ENCODE measurements around the gene ZC2HC1B.

Gene ZC2HC1B

DNA sequence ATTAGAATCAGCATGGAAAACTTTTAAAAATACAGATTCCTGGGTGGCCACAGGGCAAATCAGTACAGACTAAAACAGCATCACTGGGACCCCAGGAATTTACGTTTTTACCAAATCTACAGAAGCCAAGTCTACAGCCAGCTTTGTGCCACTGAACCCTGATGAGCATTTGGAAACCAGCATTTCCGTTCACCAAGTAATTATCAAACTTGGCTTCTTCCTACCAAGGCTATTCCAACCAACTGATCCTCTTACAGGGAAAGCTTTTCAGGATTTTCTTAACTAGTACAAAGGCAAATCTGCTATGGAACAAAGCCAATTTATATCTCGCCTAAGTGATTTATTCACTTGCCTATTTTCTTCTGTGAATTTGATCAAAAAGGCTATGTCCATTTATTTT is 96.8 kb downstream of the ZC2HC1B start:
- Histone ChIP-seq H3K27me3 (ENCODE audit: insufficient read depth, poor library complexity, severe bottlenecking) (no peaks in the 10 kb centered on the region), H3K4me3 (replicated peaks; ENCODE audit: insufficient read depth, low read length) (no peak overlapping the region)

GRCh38 chr6:143961886-143962878 is 97.9 kb downstream of the ZC2HC1B start:
- H3K27me3 ChIP-seq (ENCODE audit: insufficient read depth, poor library complexity, severe bottlenecking) = no peaks in the 10 kb centered on the region
- H3K27ac ChIP-seq (replicated peaks) = no peak overlapping the region
- no peak for DNase-seq (ENCODE audit: low read depth in 1 of 2, low spot score in 1 of 2)
- H3K4me3 ChIP-seq (replicated peaks; ENCODE audit: insufficient read depth, low read length) = no peak overlapping the region
- TF ChIP-seq POLR2AphosphoS5 (IDR thresholded peaks at IDR 0.05; ENCODE audit: low read depth) (no peak), GABPA (IDR thresholded peaks at IDR 0.05; ENCODE audit: low read depth) (no peak), SPI1 (IDR thresholded peaks at IDR 0.05; ENCODE audit: borderline replicate concordance, low read depth) (no peak), CTCF (IDR thresholded peaks at IDR 0.05; ENCODE audit: insufficient read depth, low read length) (no peak)
- TF ChIP-seq, protein P1, sequence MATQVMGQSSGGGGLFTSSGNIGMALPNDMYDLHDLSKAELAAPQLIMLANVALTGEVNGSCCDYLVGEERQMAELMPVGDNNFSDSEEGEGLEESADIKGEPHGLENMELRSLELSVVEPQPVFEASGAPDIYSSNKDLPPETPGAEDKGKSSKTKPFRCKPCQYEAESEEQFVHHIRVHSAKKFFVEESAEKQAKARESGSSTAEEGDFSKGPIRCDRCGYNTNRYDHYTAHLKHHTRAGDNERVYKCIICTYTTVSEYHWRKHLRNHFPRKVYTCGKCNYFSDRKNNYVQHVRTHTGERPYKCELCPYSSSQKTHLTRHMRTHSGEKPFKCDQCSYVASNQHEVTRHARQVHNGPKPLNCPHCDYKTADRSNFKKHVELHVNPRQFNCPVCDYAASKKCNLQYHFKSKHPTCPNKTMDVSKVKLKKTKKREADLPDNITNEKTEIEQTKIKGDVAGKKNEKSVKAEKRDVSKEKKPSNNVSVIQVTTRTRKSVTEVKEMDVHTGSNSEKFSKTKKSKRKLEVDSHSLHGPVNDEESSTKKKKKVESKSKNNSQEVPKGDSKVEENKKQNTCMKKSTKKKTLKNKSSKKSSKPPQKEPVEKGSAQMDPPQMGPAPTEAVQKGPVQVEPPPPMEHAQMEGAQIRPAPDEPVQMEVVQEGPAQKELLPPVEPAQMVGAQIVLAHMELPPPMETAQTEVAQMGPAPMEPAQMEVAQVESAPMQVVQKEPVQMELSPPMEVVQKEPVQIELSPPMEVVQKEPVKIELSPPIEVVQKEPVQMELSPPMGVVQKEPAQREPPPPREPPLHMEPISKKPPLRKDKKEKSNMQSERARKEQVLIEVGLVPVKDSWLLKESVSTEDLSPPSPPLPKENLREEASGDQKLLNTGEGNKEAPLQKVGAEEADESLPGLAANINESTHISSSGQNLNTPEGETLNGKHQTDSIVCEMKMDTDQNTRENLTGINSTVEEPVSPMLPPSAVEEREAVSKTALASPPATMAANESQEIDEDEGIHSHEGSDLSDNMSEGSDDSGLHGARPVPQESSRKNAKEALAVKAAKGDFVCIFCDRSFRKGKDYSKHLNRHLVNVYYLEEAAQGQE (IDR thresholded peaks at IDR 0.05; ENCODE audit: insufficient replicate concordance, low read depth) = no peak

More for the DNA sequence above, 96.8 kb downstream of the ZC2HC1B start:
- no peak for DNase-seq (ENCODE audit: low read depth in 1 of 2, low spot score in 1 of 2)
- TF ChIP-seq CTCF (IDR thresholded peaks at IDR 0.05; ENCODE audit: insufficient read depth, low read length) = no peak
- TF ChIP-seq, protein P1 (IDR thresholded peaks at IDR 0.05; ENCODE audit: insufficient replicate concordance, low read depth) = no peak
- no peak for TF ChIP-seq GABPA (IDR thresholded peaks at IDR 0.05; ENCODE audit: low read depth)
- no peak overlapping the region for H3K27ac ChIP-seq (replicated peaks)

- Histone ChIP-seq H3K27me3 (ENCODE audit: insufficient read depth, poor library complexity, severe bottlenecking) (no peaks in the 10 kb centered on the region), H3K27ac (replicated peaks) (no peak overlapping the region), H3K4me3 (replicated peaks; ENCODE audit: insufficient read depth, low read length) (no peak overlapping the region)
- no peak for DNase-seq (ENCODE audit: low read depth in 1 of 2, low spot score in 1 of 2)
- TF ChIP-seq POLR2AphosphoS5 (IDR thresholded peaks at IDR 0.05; ENCODE audit: low read depth) = no peak
- TF ChIP-seq GABPA (IDR thresholded peaks at IDR 0.05; ENCODE audit: low read depth) = no peak
- TF ChIP-seq SPI1 (IDR thresholded peaks at IDR 0.05; ENCODE audit: borderline replicate concordance, low read depth) = no peak
- TF ChIP-seq, protein P1 (IDR thresholded peaks at IDR 0.05; ENCODE audit: insufficient replicate concordance, low read depth) = no peak
- TF ChIP-seq CTCF (IDR thresholded peaks at IDR 0.05; ENCODE audit: insufficient read depth, low read length) = no peak
These were observed 99.1 kb downstream of the ZC2HC1B start for GRCh38 chr6:143963158-143963919.
